Measurements from ENCODE around the gene RAD51AP2. TPM values are rescaled to one million over a fixed set of nuclear protein-coding genes. Genes with fewer than 3 reads are reported as not detected.

The RAD51AP2 gene
- total and polyA plus RNA-seq, 2 of the 13 experiments (the other 11 are each of a cell fraction or from before 2014, with no cell fraction given) = 0.11 to 0.12 TPM

DNA sequence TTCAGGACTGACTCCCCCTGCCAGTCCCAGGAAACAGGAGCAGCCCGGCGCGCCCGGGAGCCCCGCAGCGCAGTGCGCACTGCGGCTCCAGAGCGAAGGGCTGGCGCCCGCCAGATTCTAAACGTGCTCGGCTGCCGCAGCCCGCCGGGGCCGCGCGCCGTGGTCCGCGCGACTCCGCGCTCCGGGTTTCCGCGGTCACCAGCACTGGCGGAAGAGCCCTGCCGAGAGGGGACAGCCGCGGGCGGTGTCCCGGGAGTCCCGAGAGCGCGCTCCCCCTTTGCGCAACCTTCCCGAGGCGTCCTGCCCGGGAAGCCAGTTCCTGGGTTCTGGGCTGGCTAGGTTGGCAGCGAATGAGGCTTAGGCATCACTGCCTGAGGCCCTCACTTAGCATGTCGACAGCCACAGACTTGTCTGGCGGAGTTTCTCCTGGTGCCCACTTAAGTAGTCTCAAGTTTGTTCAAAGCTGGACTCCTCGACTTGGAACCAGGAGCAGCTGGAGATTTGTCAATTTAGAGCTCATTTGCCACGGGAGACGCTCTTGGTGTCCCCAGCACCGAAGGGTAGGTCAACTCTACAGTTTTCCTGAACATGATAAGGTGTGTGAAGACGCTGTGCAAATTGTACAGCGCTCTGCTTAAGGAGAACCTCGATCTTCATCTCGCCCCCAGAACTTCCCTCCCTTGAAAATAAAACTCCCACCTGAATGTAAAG lies 20.8 kb upstream of the RAD51AP2 start (continued):
- TF ChIP-seq, protein P1, sequence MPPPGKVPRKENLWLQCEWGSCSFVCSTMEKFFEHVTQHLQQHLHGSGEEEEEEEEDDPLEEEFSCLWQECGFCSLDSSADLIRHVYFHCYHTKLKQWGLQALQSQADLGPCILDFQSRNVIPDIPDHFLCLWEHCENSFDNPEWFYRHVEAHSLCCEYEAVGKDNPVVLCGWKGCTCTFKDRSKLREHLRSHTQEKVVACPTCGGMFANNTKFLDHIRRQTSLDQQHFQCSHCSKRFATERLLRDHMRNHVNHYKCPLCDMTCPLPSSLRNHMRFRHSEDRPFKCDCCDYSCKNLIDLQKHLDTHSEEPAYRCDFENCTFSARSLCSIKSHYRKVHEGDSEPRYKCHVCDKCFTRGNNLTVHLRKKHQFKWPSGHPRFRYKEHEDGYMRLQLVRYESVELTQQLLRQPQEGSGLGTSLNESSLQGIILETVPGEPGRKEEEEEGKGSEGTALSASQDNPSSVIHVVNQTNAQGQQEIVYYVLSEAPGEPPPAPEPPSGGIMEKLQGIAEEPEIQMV (CRISPR knock-in tag; IDR thresholded peaks at IDR 0.05; ENCODE audit: low read depth) = peak; percentile 87; the same call in 1 of the 2 replicates
- TF ChIP-seq, protein P2, sequence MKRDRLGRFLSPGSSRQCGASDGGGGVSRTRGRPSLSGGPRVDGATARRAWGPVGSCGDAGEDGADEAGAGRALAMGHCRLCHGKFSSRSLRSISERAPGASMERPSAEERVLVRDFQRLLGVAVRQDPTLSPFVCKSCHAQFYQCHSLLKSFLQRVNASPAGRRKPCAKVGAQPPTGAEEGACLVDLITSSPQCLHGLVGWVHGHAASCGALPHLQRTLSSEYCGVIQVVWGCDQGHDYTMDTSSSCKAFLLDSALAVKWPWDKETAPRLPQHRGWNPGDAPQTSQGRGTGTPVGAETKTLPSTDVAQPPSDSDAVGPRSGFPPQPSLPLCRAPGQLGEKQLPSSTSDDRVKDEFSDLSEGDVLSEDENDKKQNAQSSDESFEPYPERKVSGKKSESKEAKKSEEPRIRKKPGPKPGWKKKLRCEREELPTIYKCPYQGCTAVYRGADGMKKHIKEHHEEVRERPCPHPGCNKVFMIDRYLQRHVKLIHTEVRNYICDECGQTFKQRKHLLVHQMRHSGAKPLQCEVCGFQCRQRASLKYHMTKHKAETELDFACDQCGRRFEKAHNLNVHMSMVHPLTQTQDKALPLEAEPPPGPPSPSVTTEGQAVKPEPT (CRISPR knock-in tag; IDR thresholded peaks at IDR 0.05; ENCODE audit: low read depth) = peak; percentile 74
- TF ChIP-seq TCF7 (IDR thresholded peaks at IDR 0.05; ENCODE audit: low read depth) (no peak), KLF13 (CRISPR knock-in tag; IDR thresholded peaks at IDR 0.05) (no peak), YEATS2 (CRISPR knock-in tag; IDR thresholded peaks at IDR 0.05; ENCODE audit: borderline replicate concordance) (peak; percentile 73), RBAK (CRISPR knock-in tag; IDR thresholded peaks at IDR 0.05) (no peak), ZNF564 (CRISPR knock-in tag; IDR thresholded peaks at IDR 0.05) (peak; percentile 94), HDAC1 (CRISPR knock-in tag; IDR thresholded peaks at IDR 0.05) (peak; percentile 91), SYNCRIP (IDR thresholded peaks at IDR 0.05; ENCODE audit: insufficient read depth, low read depth, low read length) (no peak), MED8 (CRISPR knock-in tag; IDR thresholded peaks at IDR 0.05; ENCODE audit: insufficient replicate concordance) (peak; percentile 73), ZNF232 (CRISPR knock-in tag; IDR thresholded peaks at IDR 0.05; ENCODE audit: borderline replicate concordance) (peak; percentile 97), MYC (CRISPR knock-in tag; IDR thresholded peaks at IDR 0.05; ENCODE audit: borderline replicate concordance) (peak; percentile 98), TBX3 (IDR thresholded peaks at IDR 0.05; ENCODE audit: borderline replicate concordance) (0 out of 2 replicates have a peak, but pooled peaks have one; percentile 33), ZNF34 (CRISPR knock-in tag; IDR thresholded peaks at IDR 0.05; ENCODE audit: borderline replicate concordance) (no peak)
- TF ChIP-seq, protein P3, sequence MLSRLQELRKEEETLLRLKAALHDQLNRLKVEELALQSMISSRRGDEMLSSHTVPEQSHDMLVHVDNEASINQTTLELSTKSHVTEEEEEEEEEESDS (CRISPR knock-in tag; IDR thresholded peaks at IDR 0.05; ENCODE audit: borderline replicate concordance) = no peak
- TF ChIP-seq, protein P4, sequence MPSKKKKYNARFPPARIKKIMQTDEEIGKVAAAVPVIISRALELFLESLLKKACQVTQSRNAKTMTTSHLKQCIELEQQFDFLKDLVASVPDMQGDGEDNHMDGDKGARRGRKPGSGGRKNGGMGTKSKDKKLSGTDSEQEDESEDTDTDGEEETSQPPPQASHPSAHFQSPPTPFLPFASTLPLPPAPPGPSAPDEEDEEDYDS (CRISPR knock-in tag; IDR thresholded peaks at IDR 0.05) = peak; percentile 79; the same call in 1 of the 2 replicates
- TF ChIP-seq, protein P5, sequence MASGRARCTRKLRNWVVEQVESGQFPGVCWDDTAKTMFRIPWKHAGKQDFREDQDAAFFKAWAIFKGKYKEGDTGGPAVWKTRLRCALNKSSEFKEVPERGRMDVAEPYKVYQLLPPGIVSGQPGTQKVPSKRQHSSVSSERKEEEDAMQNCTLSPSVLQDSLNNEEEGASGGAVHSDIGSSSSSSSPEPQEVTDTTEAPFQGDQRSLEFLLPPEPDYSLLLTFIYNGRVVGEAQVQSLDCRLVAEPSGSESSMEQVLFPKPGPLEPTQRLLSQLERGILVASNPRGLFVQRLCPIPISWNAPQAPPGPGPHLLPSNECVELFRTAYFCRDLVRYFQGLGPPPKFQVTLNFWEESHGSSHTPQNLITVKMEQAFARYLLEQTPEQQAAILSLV (CRISPR knock-in tag; IDR thresholded peaks at IDR 0.05; ENCODE audit: borderline replicate concordance) = peak; percentile 94; the same call in 1 of the 2 replicates
- TF ChIP-seq, protein P6, sequence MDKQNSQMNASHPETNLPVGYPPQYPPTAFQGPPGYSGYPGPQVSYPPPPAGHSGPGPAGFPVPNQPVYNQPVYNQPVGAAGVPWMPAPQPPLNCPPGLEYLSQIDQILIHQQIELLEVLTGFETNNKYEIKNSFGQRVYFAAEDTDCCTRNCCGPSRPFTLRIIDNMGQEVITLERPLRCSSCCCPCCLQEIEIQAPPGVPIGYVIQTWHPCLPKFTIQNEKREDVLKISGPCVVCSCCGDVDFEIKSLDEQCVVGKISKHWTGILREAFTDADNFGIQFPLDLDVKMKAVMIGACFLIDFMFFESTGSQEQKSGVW (CRISPR knock-in tag; IDR thresholded peaks at IDR 0.05; ENCODE audit: borderline replicate concordance) = peak; percentile 75; the same call in 1 of the 2 replicates
- TF ChIP-seq, protein P7, sequence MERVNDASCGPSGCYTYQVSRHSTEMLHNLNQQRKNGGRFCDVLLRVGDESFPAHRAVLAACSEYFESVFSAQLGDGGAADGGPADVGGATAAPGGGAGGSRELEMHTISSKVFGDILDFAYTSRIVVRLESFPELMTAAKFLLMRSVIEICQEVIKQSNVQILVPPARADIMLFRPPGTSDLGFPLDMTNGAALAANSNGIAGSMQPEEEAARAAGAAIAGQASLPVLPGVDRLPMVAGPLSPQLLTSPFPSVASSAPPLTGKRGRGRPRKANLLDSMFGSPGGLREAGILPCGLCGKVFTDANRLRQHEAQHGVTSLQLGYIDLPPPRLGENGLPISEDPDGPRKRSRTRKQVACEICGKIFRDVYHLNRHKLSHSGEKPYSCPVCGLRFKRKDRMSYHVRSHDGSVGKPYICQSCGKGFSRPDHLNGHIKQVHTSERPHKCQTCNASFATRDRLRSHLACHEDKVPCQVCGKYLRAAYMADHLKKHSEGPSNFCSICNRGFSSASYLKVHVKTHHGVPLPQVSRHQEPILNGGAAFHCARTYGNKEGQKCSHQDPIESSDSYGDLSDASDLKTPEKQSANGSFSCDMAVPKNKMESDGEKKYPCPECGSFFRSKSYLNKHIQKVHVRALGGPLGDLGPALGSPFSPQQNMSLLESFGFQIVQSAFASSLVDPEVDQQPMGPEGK (CRISPR knock-in tag; IDR thresholded peaks at IDR 0.05) = peak; percentile 95

Data from HepG2 (cell line).